C4-2B (cell line): ENCODE measurements around the gene CRIP3.

Experiments
- H3K27ac ChIP-seq: fragments of 450-650 bp; 2 replicates; pipeline ENCODE4 v1.5.1; 2017
- CTCF ChIP-seq: fragments of 450-650 bp; conservative IDR thresholded peaks from 2 replicates; pipeline ENCODE4 v1.5.1; 2017; ENCODE audit warnings: mild to moderate bottlenecking
- ZFX ChIP-seq: fragments of 450-650 bp; IDR thresholded peaks from 2 replicates; pipeline ENCODE4 v1.6.1; 2017

CRIP3 gene

DNA sequence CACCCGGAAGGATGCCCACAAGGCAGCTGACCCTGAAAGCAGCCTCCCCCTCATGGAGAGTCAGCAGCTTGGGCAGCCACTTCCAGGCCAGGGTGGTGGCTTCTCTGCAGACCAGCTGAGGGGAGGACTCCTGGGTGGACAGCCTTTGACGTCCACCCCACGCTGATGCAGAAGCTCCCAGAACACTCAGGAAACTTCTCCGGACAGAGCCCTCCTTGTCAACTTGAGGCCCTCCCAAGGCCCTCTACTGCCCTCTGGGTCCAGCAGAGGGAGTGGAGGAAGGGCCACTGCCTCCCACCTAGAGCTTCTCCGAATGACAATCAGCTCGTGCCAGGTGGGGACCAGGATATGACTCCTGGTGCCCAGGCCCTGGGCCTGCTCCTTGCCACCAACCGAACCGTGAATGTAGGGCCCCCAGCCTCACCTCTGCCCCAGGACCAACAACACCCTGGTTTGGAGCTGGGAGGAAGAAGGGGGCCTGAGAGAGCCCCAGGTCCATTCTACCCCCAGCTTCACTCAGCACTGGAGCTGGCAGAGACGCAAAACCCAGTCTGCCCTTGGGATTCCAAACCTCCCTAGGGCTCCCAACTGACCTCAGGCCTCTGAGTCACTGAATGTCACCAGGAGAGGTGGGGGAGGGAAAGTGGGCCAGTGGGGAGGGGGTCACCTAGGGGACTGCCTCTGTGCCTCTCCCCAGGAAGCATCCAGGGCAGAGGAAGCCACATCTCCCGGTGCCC, 21.5 kb downstream of the CRIP3 start:
- TF ChIP-seq ZFX (no peak), CTCF (no peak)
- H3K27ac ChIP-seq, result no peak overlapping the region

- TF ChIP-seq ZFX (no peak), CTCF (no peak)
- H3K27ac ChIP-seq, result no peak overlapping the region
Observed at GRCh38 chr6:43286456-43286979, 22.1 kb downstream of the CRIP3 start.

DNA sequence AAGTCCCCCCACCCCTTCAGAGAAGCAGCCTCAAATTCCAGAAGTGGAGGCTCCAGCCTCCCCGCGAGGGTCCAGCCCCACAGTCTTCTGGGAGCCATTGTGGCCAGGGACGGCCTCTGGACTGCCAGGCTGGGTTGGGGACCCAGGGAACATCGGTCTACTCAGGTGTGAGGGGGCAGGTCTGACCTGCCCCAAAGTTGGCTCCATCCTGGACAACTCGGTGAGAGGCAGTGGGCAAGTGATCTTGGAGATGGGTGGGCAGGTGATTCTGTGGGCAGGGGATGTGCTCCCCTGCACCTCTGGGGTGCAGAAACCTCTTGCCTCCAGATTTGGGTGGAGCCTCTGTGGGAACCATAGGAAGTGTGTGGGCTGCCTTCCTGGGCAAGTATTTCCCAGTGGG, 22.8 kb downstream of the CRIP3 start:
- no peak for TF ChIP-seq CTCF
- no peak overlapping the region for H3K27ac ChIP-seq

- no peak overlapping the region for H3K27ac ChIP-seq
- no peak for TF ChIP-seq CTCF
- TF ChIP-seq ZFX, result no peak
Observed at GRCh38 chr6:43284991-43285781, 23.4 kb downstream of the CRIP3 start.

- no peak overlapping the region for H3K27ac ChIP-seq
- TF ChIP-seq CTCF, result no peak
- no peak for TF ChIP-seq ZFX
Observed at GRCh38 chr6:43283905-43284304, 24.7 kb downstream of the CRIP3 start.

DNA sequence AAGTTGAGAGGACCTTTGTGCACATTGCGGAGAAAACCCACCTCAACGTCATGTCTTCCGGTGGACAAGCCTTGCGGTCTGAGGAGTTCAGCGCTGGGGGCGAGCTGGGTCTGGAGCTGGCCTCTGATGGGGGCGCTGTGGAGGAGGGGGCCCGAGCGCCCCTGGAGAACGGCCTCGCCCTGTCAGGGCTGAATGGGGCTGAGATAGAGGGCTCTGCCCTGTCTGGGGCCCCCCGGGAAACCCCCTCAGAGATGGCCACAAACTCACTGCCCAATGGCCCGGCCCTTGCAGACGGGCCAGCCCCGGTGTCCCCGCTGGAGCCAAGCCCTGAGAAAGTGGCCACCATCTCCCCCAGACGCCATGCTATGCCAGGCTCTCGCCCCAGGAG, 25.1 kb downstream of the CRIP3 start:
- TF ChIP-seq CTCF, result no peak
- no peak for TF ChIP-seq ZFX
- no peak overlapping the region for H3K27ac ChIP-seq

- no peak for TF ChIP-seq CTCF
- TF ChIP-seq ZFX, result no peak
- no peak overlapping the region for H3K27ac ChIP-seq
Observed at GRCh38 chr6:43282636-43283513, 25.8 kb downstream of the CRIP3 start.
